ENCODE measurements around the gene NMNAT2. TPM values are rescaled to one million over a fixed set of nuclear protein-coding genes. Genes with fewer than 3 reads are reported as not detected.

NMNAT2 gene
- total RNA-seq, 1 experiment from 2014 or later = 11.4 TPM

DNA sequence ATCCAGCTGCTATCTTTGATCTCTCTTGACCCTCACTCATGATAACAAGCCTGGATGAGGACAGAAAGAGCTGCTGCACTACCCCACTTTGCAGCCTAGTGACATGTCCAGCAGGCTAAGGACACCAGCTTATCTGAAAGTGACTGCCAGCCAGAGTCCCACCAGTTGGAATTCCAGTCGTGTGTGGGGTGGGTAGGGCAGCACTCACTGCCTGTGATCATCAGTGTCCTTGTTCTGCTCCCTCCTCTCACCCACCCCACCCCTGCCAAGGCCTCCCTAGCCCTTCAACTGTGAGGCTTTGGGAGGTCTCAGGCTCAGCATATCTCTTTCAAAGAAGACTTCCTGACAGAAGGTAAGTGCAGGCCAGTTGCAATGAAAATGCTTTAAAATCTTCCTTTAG lies 15.5 kb upstream of the NMNAT2 start:
- Histone ChIP-seq H2AK5ac (ENCODE audit: insufficient read length, low read length) (no peak overlapping the region), H3K79me2 (ENCODE audit: insufficient read depth, low read length) (no peaks in the 10 kb centered on the region), H3K14ac (ENCODE audit: insufficient read depth, low read length) (no peak overlapping the region), H4K5ac (ENCODE audit: insufficient read length, low read depth, low read length) (no peak overlapping the region), H3K23me2 (ENCODE audit: insufficient read length, low read depth, low read length, poor library complexity, severe bottlenecking) (no peaks in the 10 kb centered on the region), H3K9me3 (ENCODE audit: control insufficient read depth, low read depth, low read length) (no peaks in the 10 kb centered on the region), H4K8ac (replicated peaks; ENCODE audit: insufficient read length, low read depth, low read length) (no peak overlapping the region), H4K91ac (ENCODE audit: insufficient read length, low read depth, low read length) (no peak overlapping the region), H3K9ac (ENCODE audit: extremely low read depth, insufficient read length, low read length) (no peak overlapping the region), H2BK120ac (ENCODE audit: low read depth, low read length, poor library complexity, severe bottlenecking) (no peak overlapping the region), H3K4me1 (ENCODE audit: insufficient read depth, low read length) (no peaks in the 10 kb centered on the region), H2BK5ac (ENCODE audit: insufficient read length, low read length) (no peak overlapping the region), H2BK12ac (ENCODE audit: insufficient read length, low read depth, low read length) (no peak overlapping the region), H2BK15ac (ENCODE audit: low read depth, low read length) (no peak overlapping the region), H2AFZ (ENCODE audit: low read length) (no peak overlapping the region), H3T11ph (ENCODE audit: low read length) (no peak overlapping the region), H3K27ac (ENCODE audit: insufficient read length, low read depth, low read length) (no peak overlapping the region), H4K20me1 (ENCODE audit: control insufficient read depth, insufficient read depth, insufficient read length) (no peaks in the 10 kb centered on the region), H3K4ac (ENCODE audit: low read depth, low read length) (no peak overlapping the region), H3K4me2 (ENCODE audit: insufficient read depth, insufficient read length, low read length) (no peak overlapping the region), H3K79me1 (ENCODE audit: insufficient read depth, low read depth, low read length, poor library complexity, severe bottlenecking) (no peaks in the 10 kb centered on the region), H3K23ac (ENCODE audit: insufficient read length, low read depth, low read length) (no peak overlapping the region), H2BK20ac (ENCODE audit: low read depth, low read length, poor library complexity, severe bottlenecking) (no peak overlapping the region), H3K27me3 (ENCODE audit: insufficient read depth, low read length) (no peaks in the 10 kb centered on the region), H3K56ac (ENCODE audit: insufficient read length, low read depth, low read length) (no peak overlapping the region), H3K18ac (ENCODE audit: insufficient read length, low read depth, low read length) (no peak overlapping the region)
- TF ChIP-seq, protein P1, sequence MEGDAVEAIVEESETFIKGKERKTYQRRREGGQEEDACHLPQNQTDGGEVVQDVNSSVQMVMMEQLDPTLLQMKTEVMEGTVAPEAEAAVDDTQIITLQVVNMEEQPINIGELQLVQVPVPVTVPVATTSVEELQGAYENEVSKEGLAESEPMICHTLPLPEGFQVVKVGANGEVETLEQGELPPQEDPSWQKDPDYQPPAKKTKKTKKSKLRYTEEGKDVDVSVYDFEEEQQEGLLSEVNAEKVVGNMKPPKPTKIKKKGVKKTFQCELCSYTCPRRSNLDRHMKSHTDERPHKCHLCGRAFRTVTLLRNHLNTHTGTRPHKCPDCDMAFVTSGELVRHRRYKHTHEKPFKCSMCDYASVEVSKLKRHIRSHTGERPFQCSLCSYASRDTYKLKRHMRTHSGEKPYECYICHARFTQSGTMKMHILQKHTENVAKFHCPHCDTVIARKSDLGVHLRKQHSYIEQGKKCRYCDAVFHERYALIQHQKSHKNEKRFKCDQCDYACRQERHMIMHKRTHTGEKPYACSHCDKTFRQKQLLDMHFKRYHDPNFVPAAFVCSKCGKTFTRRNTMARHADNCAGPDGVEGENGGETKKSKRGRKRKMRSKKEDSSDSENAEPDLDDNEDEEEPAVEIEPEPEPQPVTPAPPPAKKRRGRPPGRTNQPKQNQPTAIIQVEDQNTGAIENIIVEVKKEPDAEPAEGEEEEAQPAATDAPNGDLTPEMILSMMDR (conservative IDR thresholded peaks at IDR 0.05) = no peak
- Mint-ChIP-seq H3K36me3 (ENCODE audit: insufficient read depth in 1 of 3, low read depth in 3 of 3) (peaks cover 0 to 12% (median 0%) of the 10 kb centered on the region in 3 experiments; a peak in 4 of 7 replicates), H3K27ac (no peak overlapping the region), H3K4me3 (no peak overlapping the region), H3K9me3 (peaks cover 7 to 11% of the 10 kb centered on the region in 2 experiments; a peak in 3 of 5 replicates), H3K27me3 (ENCODE audit: low read depth) (no peaks in the 10 kb centered on the region), H3K4me1 (peaks cover 14 to 20% of the 10 kb centered on the region in 2 experiments)
- no peak for DNase-seq
- WGBS (ENCODE audit: extremely low coverage, insufficient read length, low lambda C conversion rate) = no CpG with 5 or more reads among the region's 1 CpG
